ENCODE data around the gene PPP6R2. TPM values are rescaled to one million over a fixed set of nuclear protein-coding genes. Genes with fewer than 3 reads are reported as not detected.

Gene PPP6R2
- total and polyA plus RNA-seq, 2 of the 8 experiments (the other 6 are each of a cell fraction or from before 2014, with no cell fraction given): 25.0 to 32.2 TPM

DNA sequence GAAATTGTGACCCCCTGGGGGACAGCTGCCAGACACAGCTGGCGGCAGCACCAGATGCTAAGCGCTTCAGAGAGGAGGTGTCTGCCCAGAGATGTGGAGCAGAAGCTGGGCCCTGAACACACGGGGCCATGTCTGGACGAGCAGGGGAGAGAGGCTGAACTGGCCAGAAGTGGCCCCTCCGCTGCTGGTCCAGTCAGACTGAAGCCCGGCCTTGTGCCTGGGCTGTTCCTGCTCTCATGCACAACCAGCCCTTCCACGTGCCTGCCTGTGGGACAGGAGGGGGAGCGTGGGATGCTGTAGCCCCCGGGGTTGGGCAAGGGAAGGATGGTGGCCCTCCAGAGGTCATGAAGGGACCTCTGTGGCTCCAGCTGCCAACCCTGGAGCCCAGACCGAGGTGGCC, 140.0 kb downstream of the PPP6R2 start:
- H3K79me2 ChIP-seq (ENCODE audit: control insufficient read depth in 1 of 2, insufficient read depth in 2 of 2, low read length in 2 of 2): no peaks in the 10 kb centered on the region
- peaks cover 1 to 22% (median 13%) of the 10 kb centered on the region in 4 experiments; a peak in 6 of 7 replicates for H3K27me3 ChIP-seq (replicated peaks in 1 of 4; ENCODE audit: control insufficient read depth in 3 of 4, extremely low read depth in 1 of 4, insufficient read depth in 3 of 4, low read length in 3 of 4)
- CTCF ChIA-PET (ENCODE audit: partially characterized antibody): interaction anchor here (0.6 to 5.6 kb wide), 6 partner anchors 9 to 213 kb away, joined by 3 to 54 read pairs (median 4); partner anchors contain the start of gene SCO2
- H3K4me2 ChIP-seq (ENCODE audit: insufficient read depth in 1 of 2, low read depth in 2 of 2, low read length in 2 of 2): no peak overlapping the region
- no peak overlapping the region for H2BK20ac ChIP-seq (ENCODE audit: low read length)
- no peak overlapping the region for H3K4me3 ChIP-seq (ENCODE audit: extremely low read depth in 1 of 4, insufficient read depth in 2 of 4, low read depth in 3 of 4, low read length in 4 of 4)
- H3K27ac ChIP-seq (ENCODE audit: low read depth, low read length): no peak overlapping the region
- H3K79me1 ChIP-seq (ENCODE audit: low read depth, low read length): no peaks in the 10 kb centered on the region
- H3K9ac ChIP-seq (replicated peaks in 1 of 4; ENCODE audit: extremely low read depth in 1 of 4, low read depth in 3 of 4, low read length in 3 of 4): no peak overlapping the region
- H3K18ac ChIP-seq (ENCODE audit: extremely low read depth, low read length): no peak overlapping the region
- no peak overlapping the region for H4K8ac ChIP-seq (ENCODE audit: extremely low read depth, insufficient read depth, low read length)
- 0 out of 2 replicates have a peak overlapping the region, but pooled peaks have one; percentile 60 for H2BK12ac ChIP-seq (ENCODE audit: low read depth, low read length)
- 0 out of 8 replicates have a peak, but pooled peaks cover 0 to 2% (median 0%) of the 10 kb centered on the region in 4 experiments for H3K36me3 ChIP-seq (ENCODE audit: control insufficient read depth in 2 of 4, insufficient read depth in 4 of 4, low read length in 3 of 4)
- no peak overlapping the region for H2AFZ ChIP-seq (ENCODE audit: low read length)
- DNase-seq (ENCODE audit: low read depth in 1 of 2, low spot score in 2 of 2) (no peak), FAIRE-seq (no peak)
- POLR2A ChIA-PET (ENCODE audit: partially characterized antibody): interaction anchor here (1.4 to 4.8 kb wide), 10 partner anchors 9 to 29 kb away, joined by 3 to 21 read pairs (median 7); partner anchors contain the start of genes LMF2 and NCAPH2
- peaks cover 0 to 3% of the 10 kb centered on the region in 2 experiments for H4K20me1 ChIP-seq (replicated peaks in 1 of 2; ENCODE audit: control insufficient read depth in 1 of 2, insufficient read depth in 2 of 2, low read length in 2 of 2)
- H4K91ac ChIP-seq (replicated peaks; ENCODE audit: insufficient read length, low read length): no peak overlapping the region
- no peak overlapping the region for H2BK15ac ChIP-seq (ENCODE audit: low read length)
- no peak overlapping the region for H3K56ac ChIP-seq (replicated peaks; ENCODE audit: insufficient read length, low read depth, low read length)
- no peaks in the 10 kb centered on the region for H3K9me3 ChIP-seq (ENCODE audit: insufficient read depth in 2 of 2, low read depth in 1 of 2, low read length in 1 of 2)
- peaks cover 0 to 5% (median 0%) of the 10 kb centered on the region in 4 experiments; a peak in 4 of 7 replicates for H3K4me1 ChIP-seq (replicated peaks in 1 of 4; ENCODE audit: control insufficient read depth in 3 of 4, insufficient read depth in 4 of 4, low read length in 3 of 4)
- no peak overlapping the region for H3K4ac ChIP-seq (replicated peaks; ENCODE audit: insufficient read length, low read depth, low read length)
- no peak overlapping the region for H4K5ac ChIP-seq (ENCODE audit: insufficient read length, low read depth, low read length)
- no peak overlapping the region for H3K23ac ChIP-seq (ENCODE audit: insufficient read length)
- TF ChIP-seq POU5F1 (IDR thresholded peaks at IDR 0.05; ENCODE audit: low read depth, low read length) (no peak), JUN (IDR thresholded peaks at IDR 0.05; ENCODE audit: low read depth, low read length) (no peak), CHD1 (IDR thresholded peaks at IDR 0.05; ENCODE audit: low read depth, low read length) (no peak), CREB1 (IDR thresholded peaks at IDR 0.05) (no peak), HDAC6 (IDR thresholded peaks at IDR 0.05; ENCODE audit: low read depth, low read length) (no peak), SP1 (IDR thresholded peaks at IDR 0.05; ENCODE audit: low read depth, low read length) (no peak), PHF8 (conservative IDR thresholded peaks at IDR 0.05; ENCODE audit: low read depth, low read length) (no peak), SUZ12 (IDR thresholded peaks at IDR 0.05; ENCODE audit: low read length) (no peak), MAFK (IDR thresholded peaks at IDR 0.05; ENCODE audit: low read depth, low read length) (no peak), TAF7 (optimal IDR thresholded peaks at IDR 0.05; ENCODE audit: borderline replicate concordance, low read depth, low read length) (no peak), YY1 (IDR thresholded peaks at IDR 0.05; ENCODE audit: low read depth, low read length) (no peak), KDM5A (IDR thresholded peaks at IDR 0.05; ENCODE audit: low read length) (no peak)
- no peak overlapping the region for H3K14ac ChIP-seq (ENCODE audit: insufficient read length)
- no peak overlapping the region for H2AK5ac ChIP-seq (ENCODE audit: low read depth, low read length)
- no peak overlapping the region for H2BK5ac ChIP-seq (ENCODE audit: low read depth, low read length)
- H2BK120ac ChIP-seq (replicated peaks; ENCODE audit: low read depth, low read length): no peak overlapping the region
- peaks cover 4% of the 10 kb centered on the region; the same call in 1 of the 2 replicates for H3K23me2 ChIP-seq (ENCODE audit: low read depth, low read length)
- 95% methylated on average over 10 of the region's 10 CpGs; no CpG with 5 or more reads in 1 of the 2 experiments for WGBS, 2 experiments (ENCODE audit: extremely low coverage in 1 of 2, insufficient coverage in 1 of 2, insufficient read length in 1 of 2, insufficient replicate concordance in 2 of 2, low coverage in 1 of 2, low lambda C conversion rate in 2 of 2, missing lambda C conversion rate in 1 of 2)
